Measurements from ENCODE around the gene TGFB2.

The TGFB2 gene

DNA sequence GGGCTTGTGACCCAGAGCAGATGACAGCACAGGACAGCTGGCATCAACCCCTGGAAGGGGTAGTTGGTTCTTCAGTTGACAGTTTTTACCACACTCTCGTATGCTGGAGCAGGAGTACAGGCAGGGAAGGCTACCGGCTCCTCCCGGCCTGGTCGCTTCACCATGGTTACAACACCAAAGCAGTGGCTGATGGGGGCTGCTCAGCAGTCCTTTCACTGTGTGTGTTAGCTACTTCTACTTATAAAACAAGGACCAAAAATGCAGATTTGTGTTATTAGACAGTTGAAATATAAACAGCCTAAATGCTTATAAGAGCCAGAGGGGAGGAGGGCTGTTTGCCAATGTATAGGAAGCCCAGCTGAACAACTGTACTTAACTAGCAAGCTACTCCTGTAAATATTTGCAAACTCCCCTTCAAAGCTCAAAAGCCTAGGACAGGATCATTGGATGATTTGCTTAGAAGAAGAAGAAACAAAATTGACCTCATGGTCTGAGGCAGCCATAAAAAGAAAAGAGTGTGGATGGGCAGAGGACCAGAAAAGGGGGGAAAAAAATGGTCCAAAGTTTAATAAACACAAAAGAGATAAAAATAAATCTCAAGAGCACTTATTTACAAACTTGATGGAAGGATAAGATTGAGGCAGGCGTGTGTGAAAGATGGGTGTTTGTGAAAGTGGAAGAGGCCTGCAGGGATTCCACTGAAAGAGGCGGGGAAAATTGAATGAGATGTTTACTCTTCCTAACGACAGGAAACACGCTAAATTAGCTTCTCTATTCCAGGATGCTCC lies 57.1 kb downstream of the TGFB2 start:
- peak overlapping the region in 1 of 2 experiments; percentile 62 for H3K4ac ChIP-seq (ENCODE audit: low read depth in 1 of 2, low read length in 2 of 2)
- H2AFZ ChIP-seq (ENCODE audit: low read depth, low read length) = no peak overlapping the region
- H2BK15ac ChIP-seq (ENCODE audit: low read depth, poor library complexity, severe bottlenecking) = no peak overlapping the region
- no peak overlapping the region for H2BK120ac ChIP-seq (ENCODE audit: low read depth, low read length)
- no peak overlapping the region for H4K91ac ChIP-seq (ENCODE audit: low read length)
- H3K27me3 ChIP-seq (ENCODE audit: control insufficient read depth in 1 of 2, insufficient read depth in 1 of 2, low read length in 2 of 2) = no peaks in the 10 kb centered on the region
- H3K27ac ChIP-seq (ENCODE audit: low read length, poor library complexity, severe bottlenecking) = no peak overlapping the region
- WGBS = 47% methylated on average over 8 of the region's 8 CpGs
- H3K18ac ChIP-seq (ENCODE audit: low read depth in 1 of 2, low read length in 2 of 2) = peak overlapping the region; percentile 45 to 64
- H3K79me1 ChIP-seq (replicated peaks; ENCODE audit: low read length, poor library complexity, severe bottlenecking) = peaks cover 35% of the 10 kb centered on the region
- no peak overlapping the region for H2BK5ac ChIP-seq (ENCODE audit: low read depth, low read length, poor library complexity, severe bottlenecking)
- H4K8ac ChIP-seq (ENCODE audit: low read length) = peak overlapping the region; percentile 4
- peaks cover 13% of the 10 kb centered on the region for H3K4me1 ChIP-seq (ENCODE audit: control insufficient read depth, insufficient read depth, low read depth, low read length)
- H3K9me3 ChIP-seq (ENCODE audit: control insufficient read depth, low read length) = no peaks in the 10 kb centered on the region
- peak overlapping the region; percentile 32 to 55 for H2BK12ac ChIP-seq (ENCODE audit: low read length in 2 of 2)
- no peak overlapping the region for H3K9ac ChIP-seq (ENCODE audit: low read length)
- H3K4me2 ChIP-seq (ENCODE audit: low read length, poor library complexity, severe bottlenecking) = no peak overlapping the region
- DNase-seq = peak; percentile 91
- no peak overlapping the region for H3K4me3 ChIP-seq (ENCODE audit: insufficient read depth in 1 of 2, low read depth in 1 of 2, low read length in 2 of 2)
- H3K14ac ChIP-seq (ENCODE audit: low read length in 2 of 2) = no peak overlapping the region
- H2AK5ac ChIP-seq (ENCODE audit: low read length, severe bottlenecking) = no peak overlapping the region
- no peak overlapping the region for H3K23ac ChIP-seq (ENCODE audit: low read length in 2 of 2)
- peaks cover 12 to 47% of the 10 kb centered on the region in 2 experiments for H3K36me3 ChIP-seq (ENCODE audit: control insufficient read depth in 1 of 2, insufficient read depth in 2 of 2, low read depth in 1 of 2, low read length in 2 of 2)

DNA sequence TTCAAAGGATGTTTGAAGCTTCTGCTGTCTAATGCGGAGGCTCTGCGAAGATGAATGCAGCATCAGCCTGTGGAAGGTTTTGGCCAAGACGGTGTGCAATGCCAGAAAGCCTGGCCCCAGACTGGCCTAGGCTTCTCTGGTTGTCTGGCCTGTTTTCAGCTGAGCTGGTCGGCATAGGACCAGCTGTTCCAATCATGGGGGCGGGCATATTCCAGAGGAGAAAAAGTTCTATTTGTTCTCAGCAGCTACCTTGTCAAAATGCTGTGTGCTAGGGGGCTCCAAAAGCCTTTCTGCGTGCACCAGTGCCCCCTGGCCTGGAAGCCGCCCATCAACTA lies 57.6 kb downstream of the TGFB2 start:
- 51% methylated on average over 7 of the region's 7 CpGs for WGBS

DNA sequence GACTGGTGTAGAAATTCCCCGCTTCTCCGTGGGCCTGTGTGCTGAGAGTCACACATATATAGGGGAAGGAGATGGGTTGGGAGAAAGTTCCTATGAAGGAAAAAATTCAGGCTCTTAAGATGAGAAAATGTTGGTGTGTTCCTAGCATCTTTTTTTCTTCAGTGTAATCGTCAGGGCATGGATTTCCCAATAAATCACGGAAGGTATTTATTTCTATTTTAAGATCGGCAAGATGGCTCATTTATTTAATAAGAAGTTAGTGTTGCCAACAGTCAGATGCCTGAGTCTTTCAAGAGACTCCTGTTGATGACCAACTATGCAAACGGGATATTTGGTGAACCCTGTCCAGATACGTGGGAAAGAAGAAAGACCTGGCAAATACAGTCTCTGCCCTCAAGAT lies 58.2 kb downstream of the TGFB2 start:
- H3K18ac ChIP-seq (ENCODE audit: low read depth in 1 of 2, low read length in 2 of 2) = no peak overlapping the region
- H2BK12ac ChIP-seq (ENCODE audit: low read length in 2 of 2) = no peak overlapping the region
- H3K27ac ChIP-seq (ENCODE audit: low read length, poor library complexity, severe bottlenecking) = peak overlapping the region; percentile 28
- peaks cover 12 to 56% of the 10 kb centered on the region in 2 experiments for H3K36me3 ChIP-seq (ENCODE audit: control insufficient read depth in 1 of 2, insufficient read depth in 2 of 2, low read depth in 1 of 2, low read length in 2 of 2)
- no peak overlapping the region for H2BK5ac ChIP-seq (ENCODE audit: low read depth, low read length, poor library complexity, severe bottlenecking)
- H3K23ac ChIP-seq (ENCODE audit: low read length in 2 of 2) = no peak overlapping the region
- H3K9me3 ChIP-seq (ENCODE audit: control insufficient read depth, low read length) = no peaks in the 10 kb centered on the region
- DNase-seq = no peak
- peaks cover 40% of the 10 kb centered on the region for H3K79me1 ChIP-seq (replicated peaks; ENCODE audit: low read length, poor library complexity, severe bottlenecking)
- H3K27me3 ChIP-seq (ENCODE audit: control insufficient read depth in 1 of 2, insufficient read depth in 1 of 2, low read length in 2 of 2) = no peaks in the 10 kb centered on the region
- no peak overlapping the region for H4K8ac ChIP-seq (ENCODE audit: low read length)
- no peak overlapping the region for H3K9ac ChIP-seq (ENCODE audit: low read length)
- no peak overlapping the region for H3K4ac ChIP-seq (ENCODE audit: low read depth in 1 of 2, low read length in 2 of 2)
- H2BK15ac ChIP-seq (ENCODE audit: low read depth, poor library complexity, severe bottlenecking) = no peak overlapping the region
- no peak overlapping the region for H4K91ac ChIP-seq (ENCODE audit: low read length)
- no peak overlapping the region for H2AFZ ChIP-seq (ENCODE audit: low read depth, low read length)
- WGBS = 96% methylated on average over 7 of the region's 7 CpGs
- no peak overlapping the region for H3K4me3 ChIP-seq (ENCODE audit: insufficient read depth in 1 of 2, low read depth in 1 of 2, low read length in 2 of 2)
- no peak overlapping the region for H2BK120ac ChIP-seq (ENCODE audit: low read depth, low read length)
- H2AK5ac ChIP-seq (ENCODE audit: low read length, severe bottlenecking) = no peak overlapping the region
- no peak overlapping the region for H3K4me2 ChIP-seq (ENCODE audit: low read length, poor library complexity, severe bottlenecking)
- peaks cover 13% of the 10 kb centered on the region for H3K4me1 ChIP-seq (ENCODE audit: control insufficient read depth, insufficient read depth, low read depth, low read length)
- no peak overlapping the region for H3K14ac ChIP-seq (ENCODE audit: low read length in 2 of 2)

More for the DNA sequence above, 57.6 kb downstream of the TGFB2 start:
- Histone ChIP-seq H4K8ac (ENCODE audit: low read length) (no peak overlapping the region), H3K18ac (ENCODE audit: low read depth in 1 of 2, low read length in 2 of 2) (peak overlapping the region in 1 of 2 experiments; percentile 18), H2BK12ac (ENCODE audit: low read length in 2 of 2) (no peak overlapping the region), H3K9me3 (ENCODE audit: control insufficient read depth, low read length) (no peaks in the 10 kb centered on the region), H3K27ac (ENCODE audit: low read length, poor library complexity, severe bottlenecking) (no peak overlapping the region), H3K27me3 (ENCODE audit: control insufficient read depth in 1 of 2, insufficient read depth in 1 of 2, low read length in 2 of 2) (no peaks in the 10 kb centered on the region), H3K9ac (ENCODE audit: low read length) (no peak overlapping the region), H3K4me3 (ENCODE audit: insufficient read depth in 1 of 2, low read depth in 1 of 2, low read length in 2 of 2) (no peak overlapping the region), H3K14ac (ENCODE audit: low read length in 2 of 2) (no peak overlapping the region), H3K23ac (ENCODE audit: low read length in 2 of 2) (no peak overlapping the region), H3K4ac (ENCODE audit: low read depth in 1 of 2, low read length in 2 of 2) (peak overlapping the region in 1 of 2 experiments; percentile 24), H2BK5ac (ENCODE audit: low read depth, low read length, poor library complexity, severe bottlenecking) (no peak overlapping the region), H3K79me1 (replicated peaks; ENCODE audit: low read length, poor library complexity, severe bottlenecking) (peaks cover 39% of the 10 kb centered on the region), H2AK5ac (ENCODE audit: low read length, severe bottlenecking) (no peak overlapping the region), H3K36me3 (ENCODE audit: control insufficient read depth in 1 of 2, insufficient read depth in 2 of 2, low read depth in 1 of 2, low read length in 2 of 2) (peaks cover 12 to 52% of the 10 kb centered on the region in 2 experiments), H3K4me1 (ENCODE audit: control insufficient read depth, insufficient read depth, low read depth, low read length) (peaks cover 14% of the 10 kb centered on the region), H2BK15ac (ENCODE audit: low read depth, poor library complexity, severe bottlenecking) (no peak overlapping the region), H4K91ac (ENCODE audit: low read length) (no peak overlapping the region), H2AFZ (ENCODE audit: low read depth, low read length) (no peak overlapping the region), H3K4me2 (ENCODE audit: low read length, poor library complexity, severe bottlenecking) (no peak overlapping the region), H2BK120ac (ENCODE audit: low read depth, low read length) (no peak overlapping the region)
- no peak for DNase-seq

DNA sequence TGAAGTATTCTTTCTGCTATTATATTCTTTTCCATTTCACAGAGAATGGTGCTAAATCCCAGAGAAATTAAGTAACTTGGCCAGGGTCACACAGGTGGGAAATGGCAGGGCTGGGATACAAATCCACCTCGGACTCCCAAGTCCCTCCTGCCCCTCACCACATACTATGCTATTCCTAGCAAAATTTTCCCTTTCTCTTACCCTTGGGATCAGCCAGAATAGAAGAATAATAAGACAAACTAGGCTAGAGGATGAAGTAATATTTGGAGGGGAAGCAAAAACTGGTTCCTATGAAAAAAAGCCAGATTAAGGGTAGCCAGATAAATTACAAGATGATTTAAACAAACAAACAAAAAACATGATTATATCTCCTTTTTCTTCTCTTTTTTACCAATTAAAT lies 62.5 kb downstream of the TGFB2 start:
- H4K91ac ChIP-seq (ENCODE audit: low read length) = no peak overlapping the region
- H3K14ac ChIP-seq (ENCODE audit: low read length in 2 of 2) = no peak overlapping the region
- no peak overlapping the region for H3K4ac ChIP-seq (ENCODE audit: low read depth in 1 of 2, low read length in 2 of 2)
- no peak overlapping the region for H3K9ac ChIP-seq (ENCODE audit: low read length)
- peaks cover 12 to 42% of the 10 kb centered on the region in 2 experiments for H3K36me3 ChIP-seq (ENCODE audit: control insufficient read depth in 1 of 2, insufficient read depth in 2 of 2, low read depth in 1 of 2, low read length in 2 of 2)
- H3K18ac ChIP-seq (ENCODE audit: low read depth in 1 of 2, low read length in 2 of 2) = no peak overlapping the region
- no peaks in the 10 kb centered on the region for H3K9me3 ChIP-seq (ENCODE audit: control insufficient read depth, low read length)
- H2BK5ac ChIP-seq (ENCODE audit: low read depth, low read length, poor library complexity, severe bottlenecking) = no peak overlapping the region
- no peak overlapping the region for H3K23ac ChIP-seq (ENCODE audit: low read length in 2 of 2)
- no peaks in the 10 kb centered on the region for H3K27me3 ChIP-seq (ENCODE audit: control insufficient read depth in 1 of 2, insufficient read depth in 1 of 2, low read length in 2 of 2)
- H3K4me3 ChIP-seq (ENCODE audit: insufficient read depth in 1 of 2, low read depth in 1 of 2, low read length in 2 of 2) = no peak overlapping the region
- H3K4me2 ChIP-seq (ENCODE audit: low read length, poor library complexity, severe bottlenecking) = no peak overlapping the region
- H3K79me1 ChIP-seq (replicated peaks; ENCODE audit: low read length, poor library complexity, severe bottlenecking) = peaks cover 31% of the 10 kb centered on the region
- peaks cover 5% of the 10 kb centered on the region for H3K4me1 ChIP-seq (ENCODE audit: control insufficient read depth, insufficient read depth, low read depth, low read length)
- no peak overlapping the region for H2BK12ac ChIP-seq (ENCODE audit: low read length in 2 of 2)
- WGBS = 100% methylated on average over 1 of the region's 1 CpG
- DNase-seq = no peak
- no peak overlapping the region for H3K27ac ChIP-seq (ENCODE audit: low read length, poor library complexity, severe bottlenecking)
- H2AFZ ChIP-seq (ENCODE audit: low read depth, low read length) = no peak overlapping the region
- H2BK15ac ChIP-seq (ENCODE audit: low read depth, poor library complexity, severe bottlenecking) = no peak overlapping the region
- no peak overlapping the region for H4K8ac ChIP-seq (ENCODE audit: low read length)
- no peak overlapping the region for H2BK120ac ChIP-seq (ENCODE audit: low read depth, low read length)
- H2AK5ac ChIP-seq (ENCODE audit: low read length, severe bottlenecking) = no peak overlapping the region

Data from mesenchymal stem cell (in vitro differentiated cells and primary cell).